Neural progenitor cell (in vitro differentiated cells): ENCODE data around the gene AKAP6. TPM values are rescaled to one million over a fixed set of nuclear protein-coding genes. Genes with fewer than 3 reads are reported as not detected.

Experiments used
- DNase-seq: peaks from one replicate; pipeline ENCODE4 v3.0.0-alpha.2; 2016; ENCODE audit warnings: low spot score
- H2AFZ ChIP-seq: fragments of 200-600 bp; sonication (generic); replicated peaks from 2 replicates; pipeline ENCODE4 v1.6.1; 2016; ENCODE audit warnings: antibody characterized with exemption
- H3F3A ChIP-seq: fragments of 200-600 bp; sonication (generic); 2 replicates; pipeline ENCODE4 v1.6.1; 2016; ENCODE audit warnings: antibody characterized with exemption, low read depth
- H3K27ac ChIP-seq: fragments of 200-600 bp; sonication (generic); 2 replicates; pipeline ENCODE4 v1.5.1; 2016; ENCODE audit warnings: mild to moderate bottlenecking
- H3K27me3 ChIP-seq: fragments of 200-600 bp; sonication (generic); 2 replicates; pipeline ENCODE4 v1.6.1; 2016; ENCODE audit warnings: mild to moderate bottlenecking, moderate library complexity
- H3K36me3 ChIP-seq: fragments of 200-600 bp; sonication (generic); 2 replicates; pipeline ENCODE4 v1.5.1; 2016
- H3K4me1 ChIP-seq: fragments of 200-600 bp; sonication (generic); 2 replicates; pipeline ENCODE4 v1.6.1; 2016; ENCODE audit warnings: mixed run types
- H3K4me2 ChIP-seq: fragments of 200-600 bp; sonication (generic); 2 replicates; pipeline ENCODE4 v1.6.1; 2016
- H3K4me3 ChIP-seq: fragments of 200-600 bp; sonication (generic); 2 replicates; pipeline ENCODE4 v1.5.1; 2016
- H3K79me2 ChIP-seq: fragments of 200-600 bp; sonication (generic); 2 replicates; pipeline ENCODE4 v1.6.1; 2016; ENCODE audit warnings: low read depth
- H3K9ac ChIP-seq: fragments of 200-600 bp; sonication (generic); 2 replicates; pipeline ENCODE4 v1.6.1; 2016
- H3K9me3 ChIP-seq: fragments of 200-600 bp; sonication (generic); 2 replicates; pipeline ENCODE4 v1.5.1; 2016; ENCODE audit warnings: low read depth
- H4K20me1 ChIP-seq: fragments of 200-600 bp; sonication (generic); 2 replicates; pipeline ENCODE4 v1.6.1; 2016; ENCODE audit warnings: low read depth
- H3K27ac Mint-ChIP-seq: 3 replicates; pipeline ENCODE4 v1.8.0; 2021; ENCODE audit warnings: mixed read lengths
- H3K27me3 Mint-ChIP-seq: 2 replicates; pipeline ENCODE4 v1.8.0; 2022; ENCODE audit warnings: low read depth, mild to moderate bottlenecking, inconsistent platforms, moderate library complexity, mixed read lengths; ENCODE audit not compliant: insufficient read depth
- H3K36me3 Mint-ChIP-seq: 3 replicates; pipeline ENCODE4 v1.8.0; 2021; ENCODE audit warnings: mixed read lengths
- H3K4me1 Mint-ChIP-seq: 3 replicates; pipeline ENCODE4 v1.8.0; 2021; ENCODE audit warnings: mixed read lengths
- H3K4me3 Mint-ChIP-seq: 3 replicates; pipeline ENCODE4 v1.8.0; 2021; ENCODE audit warnings: mild to moderate bottlenecking, moderate library complexity, mixed read lengths
- H3K9me3 Mint-ChIP-seq: 3 replicates; pipeline ENCODE4 v1.8.0; 2020; ENCODE audit warnings: mixed read lengths
- EZH2 ChIP-seq: fragments of 200-600 bp; sonication (generic); IDR thresholded peaks from 2 replicates; pipeline ENCODE4 v1.6.1; 2017; ENCODE audit warnings: antibody characterized with exemption, mild to moderate bottlenecking, moderate library complexity
- EZH2phosphoT487 ChIP-seq: fragments of 200-600 bp; sonication (generic); IDR thresholded peaks from 2 replicates; pipeline ENCODE4 v1.6.1; 2017; ENCODE audit warnings: antibody characterized with exemption
- total RNA-seq: library from RNA; depleted of rRNA; stranded (reverse); fragments of >200 nt; gene quantifications from 2 replicates; pipeline ENCODE4 v1.2.3, GENCODE V29; 2015; ENCODE audit warnings: low replicate concordance
- TF ChIP-seq, protein P1 (sequence below): fragments of 200-600 bp; sonication (generic); IDR thresholded peaks from 2 replicates; pipeline ENCODE4 v1.5.1; 2017; ENCODE audit warnings: antibody characterized with exemption, mild to moderate bottlenecking

The AKAP6 gene
- total RNA-seq, 1 donor from 2014 or later: 3.7 TPM

- Histone ChIP-seq H4K20me1 (no peaks in the 10 kb centered on the region), H3K79me2 (no peaks in the 10 kb centered on the region), H2AFZ (no peak overlapping the region), H3K27me3 (no peaks in the 10 kb centered on the region), H3K36me3 (peaks cover 3% of the 10 kb centered on the region), H3K4me3 (no peak overlapping the region), H3K4me2 (no peak overlapping the region), H3F3A (no peaks in the 10 kb centered on the region), H3K9ac (no peak overlapping the region), H3K9me3 (no peaks in the 10 kb centered on the region), H3K27ac (no peak overlapping the region), H3K4me1 (peaks cover 12% of the 10 kb centered on the region)
- no peak for DNase-seq
- H3K9me3 Mint-ChIP-seq: peaks cover 5% of the 10 kb centered on the region
- no peak for TF ChIP-seq EZH2
- no peak for TF ChIP-seq EZH2phosphoT487
- TF ChIP-seq, protein P1, sequence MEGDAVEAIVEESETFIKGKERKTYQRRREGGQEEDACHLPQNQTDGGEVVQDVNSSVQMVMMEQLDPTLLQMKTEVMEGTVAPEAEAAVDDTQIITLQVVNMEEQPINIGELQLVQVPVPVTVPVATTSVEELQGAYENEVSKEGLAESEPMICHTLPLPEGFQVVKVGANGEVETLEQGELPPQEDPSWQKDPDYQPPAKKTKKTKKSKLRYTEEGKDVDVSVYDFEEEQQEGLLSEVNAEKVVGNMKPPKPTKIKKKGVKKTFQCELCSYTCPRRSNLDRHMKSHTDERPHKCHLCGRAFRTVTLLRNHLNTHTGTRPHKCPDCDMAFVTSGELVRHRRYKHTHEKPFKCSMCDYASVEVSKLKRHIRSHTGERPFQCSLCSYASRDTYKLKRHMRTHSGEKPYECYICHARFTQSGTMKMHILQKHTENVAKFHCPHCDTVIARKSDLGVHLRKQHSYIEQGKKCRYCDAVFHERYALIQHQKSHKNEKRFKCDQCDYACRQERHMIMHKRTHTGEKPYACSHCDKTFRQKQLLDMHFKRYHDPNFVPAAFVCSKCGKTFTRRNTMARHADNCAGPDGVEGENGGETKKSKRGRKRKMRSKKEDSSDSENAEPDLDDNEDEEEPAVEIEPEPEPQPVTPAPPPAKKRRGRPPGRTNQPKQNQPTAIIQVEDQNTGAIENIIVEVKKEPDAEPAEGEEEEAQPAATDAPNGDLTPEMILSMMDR: no peak
- no peak overlapping the region for H3K27ac Mint-ChIP-seq
- no peaks in the 10 kb centered on the region for H3K27me3 Mint-ChIP-seq
- peaks cover 33% of the 10 kb centered on the region for H3K4me1 Mint-ChIP-seq
- peaks cover 3% of the 10 kb centered on the region for H3K36me3 Mint-ChIP-seq
- no peak overlapping the region for H3K4me3 Mint-ChIP-seq
Measured at GRCh38 chr14:32737621-32738020, 408.5 kb downstream of the AKAP6 start.

DNA sequence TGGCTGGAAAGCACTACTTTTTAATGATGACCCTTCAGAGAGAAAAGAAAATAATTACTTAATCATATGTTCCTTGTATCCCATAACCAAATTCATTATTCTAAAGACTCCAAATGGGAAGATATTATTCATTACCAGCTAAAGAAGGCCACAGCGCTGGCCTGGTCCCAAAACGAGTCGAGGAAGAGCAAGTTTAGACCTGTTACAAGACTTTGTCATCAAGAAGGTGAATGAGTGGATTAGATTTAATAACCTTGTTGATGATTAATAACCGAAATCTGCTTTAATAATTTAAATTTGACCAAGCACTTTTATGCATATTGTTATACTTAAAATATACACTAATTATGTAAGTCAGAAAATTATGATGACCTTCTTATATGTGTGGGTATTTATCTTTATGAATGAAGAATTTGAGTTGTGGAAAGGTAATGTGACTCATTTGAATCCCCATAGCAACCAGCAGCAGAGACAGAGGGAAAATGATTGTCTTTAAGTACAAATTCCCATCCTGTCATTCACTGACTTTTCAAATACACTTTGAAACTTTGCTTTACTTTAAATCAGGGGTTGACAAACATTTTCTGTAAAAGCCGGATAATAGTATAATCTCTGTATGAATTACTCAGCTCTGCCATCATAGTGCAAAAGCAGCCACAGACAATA is 409.2 kb downstream of the AKAP6 start:
- Mint-ChIP-seq H3K36me3 (peaks cover 3% of the 10 kb centered on the region), H3K4me3 (no peak overlapping the region), H3K9me3 (peaks cover 5% of the 10 kb centered on the region), H3K27me3 (no peaks in the 10 kb centered on the region), H3K4me1 (peaks cover 27% of the 10 kb centered on the region), H3K27ac (no peak overlapping the region)
- H3K9me3 ChIP-seq: no peaks in the 10 kb centered on the region
- H4K20me1 ChIP-seq: no peaks in the 10 kb centered on the region
- peaks cover 12% of the 10 kb centered on the region for H3K4me1 ChIP-seq
- TF ChIP-seq EZH2phosphoT487 (no peak), EZH2 (no peak)
- TF ChIP-seq, protein P1: no peak
- H3K4me2 ChIP-seq: no peak overlapping the region
- H3K4me3 ChIP-seq: no peak overlapping the region
- no peak overlapping the region for H3K9ac ChIP-seq
- H3K27ac ChIP-seq: no peak overlapping the region
- H2AFZ ChIP-seq: no peak overlapping the region
- no peaks in the 10 kb centered on the region for H3F3A ChIP-seq
- H3K27me3 ChIP-seq: no peaks in the 10 kb centered on the region
- DNase-seq: no peak
- H3K36me3 ChIP-seq: peaks cover 3% of the 10 kb centered on the region
- no peaks in the 10 kb centered on the region for H3K79me2 ChIP-seq

DNA sequence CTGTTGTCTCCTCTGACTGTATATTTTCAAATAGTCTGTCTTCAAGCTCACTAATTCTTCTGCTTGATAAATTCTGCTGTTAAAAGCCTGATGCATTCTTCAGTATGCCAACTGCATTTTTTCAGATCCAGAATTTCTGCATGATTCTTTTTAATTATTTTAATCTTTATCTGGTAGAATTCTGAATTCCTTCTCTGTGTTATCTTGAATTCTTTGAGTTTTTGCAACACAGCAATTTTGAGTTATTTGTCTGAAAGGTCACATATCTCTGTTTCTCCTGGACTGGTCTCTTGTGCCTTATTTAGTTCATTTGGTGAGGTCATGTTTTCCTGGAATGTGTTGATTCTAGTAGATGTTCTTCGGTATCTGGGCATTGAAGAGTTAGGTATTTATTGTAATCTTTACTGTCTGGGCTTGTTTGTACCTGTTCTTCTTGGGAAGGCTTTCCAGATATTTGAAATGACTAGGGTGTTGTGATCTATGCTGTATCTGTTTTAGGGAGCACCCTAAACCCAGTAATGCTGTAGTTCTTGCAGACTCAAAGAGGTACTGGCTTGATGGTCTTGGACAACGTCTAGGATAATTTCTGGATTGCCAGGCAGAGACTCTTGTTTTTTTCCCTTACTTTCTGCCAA is 415.8 kb downstream of the AKAP6 start:
- no peak overlapping the region for H3K4me3 ChIP-seq
- no peaks in the 10 kb centered on the region for H3K9me3 ChIP-seq
- Mint-ChIP-seq H3K27me3 (no peaks in the 10 kb centered on the region), H3K9me3 (peaks cover 7% of the 10 kb centered on the region), H3K4me1 (no peaks in the 10 kb centered on the region), H3K27ac (no peak overlapping the region), H3K4me3 (no peak overlapping the region), H3K36me3 (peaks cover 3% of the 10 kb centered on the region)
- TF ChIP-seq EZH2: no peak
- TF ChIP-seq EZH2phosphoT487: no peak
- TF ChIP-seq, protein P1: no peak
- no peak overlapping the region for H2AFZ ChIP-seq
- peaks cover 3% of the 10 kb centered on the region for H3K36me3 ChIP-seq
- no peaks in the 10 kb centered on the region for H3K27me3 ChIP-seq
- H3K4me1 ChIP-seq: no peaks in the 10 kb centered on the region
- H3K4me2 ChIP-seq: no peak overlapping the region
- DNase-seq: no peak
- no peaks in the 10 kb centered on the region for H3F3A ChIP-seq
- H4K20me1 ChIP-seq: no peaks in the 10 kb centered on the region
- H3K27ac ChIP-seq: no peak overlapping the region
- no peaks in the 10 kb centered on the region for H3K79me2 ChIP-seq
- no peak overlapping the region for H3K9ac ChIP-seq
